Ovary (tissue), 3 donors: ENCODE data around the gene DYRK2.

Experiments used
- EP300 ChIP-seq: sonication (generic); formaldehyde crosslinking; IDR thresholded peaks from one replicate; pipeline ENCODE4 v1.6.1; 2017; ENCODE audit warnings: antibody characterized with exemption
- POLR2A ChIP-seq: fragments of 450-650 bp; IDR thresholded peaks from one replicate; pipeline ENCODE4 v1.6.1; 2017; ENCODE audit warnings: antibody characterized with exemption, mild to moderate bottlenecking, moderate library complexity
- TF ChIP-seq, protein P1 (sequence below), 3 donors: fragments of 450-650 bp in 2 of 3; fragments of 200-600 bp in 1 of 3; IDR thresholded peaks; one replicate each; pipeline versions ENCODE4 v1.5.1 to v1.8.0; 2016 to 2022; ENCODE audit warnings: antibody characterized with exemption in 3 of 3, mild to moderate bottlenecking in 1 of 3
- donor health status: DM: no; HTN: no; CAD: no.

DNA sequence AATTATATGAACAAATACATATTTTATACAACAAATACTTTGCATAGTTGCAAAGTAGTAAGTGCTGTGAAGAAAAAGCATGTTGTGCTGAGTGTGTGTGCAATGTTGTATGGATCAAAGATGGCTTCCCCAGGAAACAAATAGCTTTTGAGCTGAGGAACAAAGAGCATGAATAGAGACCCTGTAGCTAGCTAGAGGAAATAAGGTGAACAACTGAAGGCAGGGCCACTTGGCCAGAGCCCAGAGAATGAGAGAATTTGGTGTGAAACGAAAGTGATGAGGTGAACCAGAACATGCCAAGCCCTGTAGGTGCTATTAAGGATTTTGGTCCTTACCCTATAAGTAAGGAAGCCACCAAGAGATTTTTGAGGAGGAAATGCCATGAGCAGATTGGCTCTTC is 17.1 kb downstream of the DYRK2 start:
- TF ChIP-seq POLR2A (no peak), EP300 (no peak)
- TF ChIP-seq, protein P1, sequence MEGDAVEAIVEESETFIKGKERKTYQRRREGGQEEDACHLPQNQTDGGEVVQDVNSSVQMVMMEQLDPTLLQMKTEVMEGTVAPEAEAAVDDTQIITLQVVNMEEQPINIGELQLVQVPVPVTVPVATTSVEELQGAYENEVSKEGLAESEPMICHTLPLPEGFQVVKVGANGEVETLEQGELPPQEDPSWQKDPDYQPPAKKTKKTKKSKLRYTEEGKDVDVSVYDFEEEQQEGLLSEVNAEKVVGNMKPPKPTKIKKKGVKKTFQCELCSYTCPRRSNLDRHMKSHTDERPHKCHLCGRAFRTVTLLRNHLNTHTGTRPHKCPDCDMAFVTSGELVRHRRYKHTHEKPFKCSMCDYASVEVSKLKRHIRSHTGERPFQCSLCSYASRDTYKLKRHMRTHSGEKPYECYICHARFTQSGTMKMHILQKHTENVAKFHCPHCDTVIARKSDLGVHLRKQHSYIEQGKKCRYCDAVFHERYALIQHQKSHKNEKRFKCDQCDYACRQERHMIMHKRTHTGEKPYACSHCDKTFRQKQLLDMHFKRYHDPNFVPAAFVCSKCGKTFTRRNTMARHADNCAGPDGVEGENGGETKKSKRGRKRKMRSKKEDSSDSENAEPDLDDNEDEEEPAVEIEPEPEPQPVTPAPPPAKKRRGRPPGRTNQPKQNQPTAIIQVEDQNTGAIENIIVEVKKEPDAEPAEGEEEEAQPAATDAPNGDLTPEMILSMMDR (IDR thresholded peaks at IDR 0.05), result no peak
